ENCODE data around the gene OR51E1. TPM values are rescaled to one million over a fixed set of nuclear protein-coding genes. Genes with fewer than 3 reads are reported as not detected.

OR51E1 gene
- total and polyA plus RNA-seq, 9 of the 15 experiments (the other 6 are each of a cell fraction or from before 2014, with no cell fraction given): 0.03 to 0.04 TPM; not detected in 7

DNA sequence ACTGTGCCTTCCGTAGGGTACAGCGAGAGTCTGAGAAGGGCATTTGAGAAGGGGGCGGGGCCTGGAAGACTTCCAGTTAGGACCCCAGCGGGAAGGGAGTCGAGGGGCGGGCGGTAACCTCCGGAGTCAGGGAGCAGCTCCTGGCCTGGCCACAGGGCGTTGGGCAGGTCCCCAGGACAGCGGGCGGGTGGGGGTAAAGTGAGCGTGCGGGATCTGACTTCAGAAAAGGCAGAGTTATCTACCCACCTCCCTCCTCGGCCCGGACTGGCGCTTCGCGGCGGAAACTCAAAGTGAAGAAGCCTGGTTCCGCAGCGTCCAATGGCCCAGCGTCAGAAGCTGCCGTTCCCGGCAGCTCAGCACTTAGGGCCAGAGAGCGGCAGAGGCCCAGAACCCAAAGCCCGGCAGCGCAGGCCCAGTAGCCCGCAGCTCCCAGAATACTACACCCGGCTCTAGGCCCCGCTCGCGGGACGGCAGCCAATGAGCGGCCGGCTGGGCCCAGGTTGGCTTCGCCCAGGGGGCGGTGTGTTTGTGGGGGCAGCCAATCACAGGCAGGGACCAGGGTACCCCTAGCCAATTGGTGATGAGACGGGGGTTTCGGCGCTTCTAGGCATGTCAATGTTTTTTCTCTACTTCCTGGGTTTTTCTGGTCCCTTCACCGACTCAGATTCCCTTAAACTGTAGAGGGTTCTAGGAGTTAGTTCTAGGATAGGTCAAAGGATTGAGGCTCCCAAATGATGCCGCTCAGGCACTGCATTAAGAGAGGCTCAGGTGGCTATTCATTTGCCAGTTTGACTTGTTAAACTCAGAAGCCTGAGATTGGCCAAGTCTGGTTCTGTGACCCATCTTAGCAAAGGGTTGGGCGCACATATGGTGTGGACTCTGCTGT is 35.8 kb upstream of the OR51E1 start, which contains the start of gene TRIM68 (continued):
- TF ChIP-seq, protein P1, sequence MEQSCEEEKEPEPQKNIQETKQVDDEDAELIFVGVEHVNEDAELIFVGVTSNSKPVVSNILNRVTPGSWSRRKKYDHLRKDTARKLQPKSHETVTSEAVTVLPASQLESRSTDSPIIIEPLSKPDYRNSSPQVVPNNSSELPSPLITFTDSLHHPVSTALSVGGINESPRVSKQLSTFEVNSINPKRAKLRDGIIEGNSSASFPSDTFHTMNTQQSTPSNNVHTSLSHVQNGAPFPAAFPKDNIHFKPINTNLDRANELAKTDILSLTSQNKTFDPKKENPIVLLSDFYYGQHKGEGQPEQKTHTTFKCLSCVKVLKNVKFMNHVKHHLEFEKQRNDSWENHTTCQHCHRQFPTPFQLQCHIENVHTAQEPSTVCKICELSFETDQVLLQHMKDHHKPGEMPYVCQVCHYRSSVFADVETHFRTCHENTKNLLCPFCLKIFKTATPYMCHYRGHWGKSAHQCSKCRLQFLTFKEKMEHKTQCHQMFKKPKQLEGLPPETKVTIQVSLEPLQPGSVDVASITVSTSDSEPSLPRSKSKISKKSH (CRISPR knock-in tag; IDR thresholded peaks at IDR 0.05): no peak
- TF ChIP-seq MYNN (IDR thresholded peaks at IDR 0.05) (0 out of 2 replicates have a peak, but pooled peaks have one; percentile 38), MYNN (CRISPR knock-in tag; IDR thresholded peaks at IDR 0.05) (no peak), ZNF184 (CRISPR knock-in tag; IDR thresholded peaks at IDR 0.05) (no peak), L3MBTL2 (IDR thresholded peaks at IDR 0.05) (peak; percentile 59), TBP (optimal IDR thresholded peaks at IDR 0.05; ENCODE audit: low read depth, low read length) (peak; percentile 57), SAFB (IDR thresholded peaks at IDR 0.05; ENCODE audit: borderline replicate concordance, low read depth, low read length) (no peak), TAF9B (IDR thresholded peaks at IDR 0.05; ENCODE audit: partially characterized antibody) (no peak), RNF2 (IDR thresholded peaks at IDR 0.05) (no peak), SMARCA4 (IDR thresholded peaks at IDR 0.05) (no peak), XRCC3 (IDR thresholded peaks at IDR 0.05) (no peak)
- TF ChIP-seq, protein P2, sequence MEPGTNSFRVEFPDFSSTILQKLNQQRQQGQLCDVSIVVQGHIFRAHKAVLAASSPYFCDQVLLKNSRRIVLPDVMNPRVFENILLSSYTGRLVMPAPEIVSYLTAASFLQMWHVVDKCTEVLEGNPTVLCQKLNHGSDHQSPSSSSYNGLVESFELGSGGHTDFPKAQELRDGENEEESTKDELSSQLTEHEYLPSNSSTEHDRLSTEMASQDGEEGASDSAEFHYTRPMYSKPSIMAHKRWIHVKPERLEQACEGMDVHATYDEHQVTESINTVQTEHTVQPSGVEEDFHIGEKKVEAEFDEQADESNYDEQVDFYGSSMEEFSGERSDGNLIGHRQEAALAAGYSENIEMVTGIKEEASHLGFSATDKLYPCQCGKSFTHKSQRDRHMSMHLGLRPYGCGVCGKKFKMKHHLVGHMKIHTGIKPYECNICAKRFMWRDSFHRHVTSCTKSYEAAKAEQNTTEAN (CRISPR knock-in tag; IDR thresholded peaks at IDR 0.05): 0 out of 2 replicates have a peak, but pooled peaks have one; percentile 41
- TF ChIP-seq, protein P3, sequence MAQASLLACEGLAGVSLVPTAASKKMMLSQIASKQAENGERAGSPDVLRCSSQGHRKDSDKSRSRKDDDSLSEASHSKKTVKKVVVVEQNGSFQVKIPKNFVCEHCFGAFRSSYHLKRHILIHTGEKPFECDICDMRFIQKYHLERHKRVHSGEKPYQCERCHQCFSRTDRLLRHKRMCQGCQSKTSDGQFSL (CRISPR knock-in tag; IDR thresholded peaks at IDR 0.05): no peak
- TF ChIP-seq, protein P3 (tag; IDR thresholded peaks at IDR 0.05): no peak
- TF ChIP-seq, protein P4, sequence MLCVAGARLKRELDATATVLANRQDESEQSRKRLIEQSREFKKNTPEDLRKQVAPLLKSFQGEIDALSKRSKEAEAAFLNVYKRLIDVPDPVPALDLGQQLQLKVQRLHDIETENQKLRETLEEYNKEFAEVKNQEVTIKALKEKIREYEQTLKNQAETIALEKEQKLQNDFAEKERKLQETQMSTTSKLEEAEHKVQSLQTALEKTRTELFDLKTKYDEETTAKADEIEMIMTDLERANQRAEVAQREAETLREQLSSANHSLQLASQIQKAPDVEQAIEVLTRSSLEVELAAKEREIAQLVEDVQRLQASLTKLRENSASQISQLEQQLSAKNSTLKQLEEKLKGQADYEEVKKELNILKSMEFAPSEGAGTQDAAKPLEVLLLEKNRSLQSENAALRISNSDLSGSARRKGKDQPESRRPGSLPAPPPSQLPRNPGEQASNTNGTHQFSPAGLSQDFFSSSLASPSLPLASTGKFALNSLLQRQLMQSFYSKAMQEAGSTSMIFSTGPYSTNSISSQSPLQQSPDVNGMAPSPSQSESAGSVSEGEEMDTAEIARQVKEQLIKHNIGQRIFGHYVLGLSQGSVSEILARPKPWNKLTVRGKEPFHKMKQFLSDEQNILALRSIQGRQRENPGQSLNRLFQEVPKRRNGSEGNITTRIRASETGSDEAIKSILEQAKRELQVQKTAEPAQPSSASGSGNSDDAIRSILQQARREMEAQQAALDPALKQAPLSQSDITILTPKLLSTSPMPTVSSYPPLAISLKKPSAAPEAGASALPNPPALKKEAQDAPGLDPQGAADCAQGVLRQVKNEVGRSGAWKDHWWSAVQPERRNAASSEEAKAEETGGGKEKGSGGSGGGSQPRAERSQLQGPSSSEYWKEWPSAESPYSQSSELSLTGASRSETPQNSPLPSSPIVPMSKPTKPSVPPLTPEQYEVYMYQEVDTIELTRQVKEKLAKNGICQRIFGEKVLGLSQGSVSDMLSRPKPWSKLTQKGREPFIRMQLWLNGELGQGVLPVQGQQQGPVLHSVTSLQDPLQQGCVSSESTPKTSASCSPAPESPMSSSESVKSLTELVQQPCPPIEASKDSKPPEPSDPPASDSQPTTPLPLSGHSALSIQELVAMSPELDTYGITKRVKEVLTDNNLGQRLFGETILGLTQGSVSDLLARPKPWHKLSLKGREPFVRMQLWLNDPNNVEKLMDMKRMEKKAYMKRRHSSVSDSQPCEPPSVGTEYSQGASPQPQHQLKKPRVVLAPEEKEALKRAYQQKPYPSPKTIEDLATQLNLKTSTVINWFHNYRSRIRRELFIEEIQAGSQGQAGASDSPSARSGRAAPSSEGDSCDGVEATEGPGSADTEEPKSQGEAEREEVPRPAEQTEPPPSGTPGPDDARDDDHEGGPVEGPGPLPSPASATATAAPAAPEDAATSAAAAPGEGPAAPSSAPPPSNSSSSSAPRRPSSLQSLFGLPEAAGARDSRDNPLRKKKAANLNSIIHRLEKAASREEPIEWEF (CRISPR knock-in tag; IDR thresholded peaks at IDR 0.05): no peak
- TF ChIP-seq, protein P5, sequence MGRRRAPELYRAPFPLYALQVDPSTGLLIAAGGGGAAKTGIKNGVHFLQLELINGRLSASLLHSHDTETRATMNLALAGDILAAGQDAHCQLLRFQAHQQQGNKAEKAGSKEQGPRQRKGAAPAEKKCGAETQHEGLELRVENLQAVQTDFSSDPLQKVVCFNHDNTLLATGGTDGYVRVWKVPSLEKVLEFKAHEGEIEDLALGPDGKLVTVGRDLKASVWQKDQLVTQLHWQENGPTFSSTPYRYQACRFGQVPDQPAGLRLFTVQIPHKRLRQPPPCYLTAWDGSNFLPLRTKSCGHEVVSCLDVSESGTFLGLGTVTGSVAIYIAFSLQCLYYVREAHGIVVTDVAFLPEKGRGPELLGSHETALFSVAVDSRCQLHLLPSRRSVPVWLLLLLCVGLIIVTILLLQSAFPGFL (CRISPR knock-in tag; IDR thresholded peaks at IDR 0.05): no peak; the same call in 1 of the 2 replicates

Data from K562 (cell line).